HCT116 (cell line): ENCODE results near the gene STK38L.

Source experiments
- ATF3 ChIP-seq: IDR thresholded peaks from 2 replicates; pipeline ENCODE4 v1.6.1; 2012
- CTCF ChIP-seq, 3 experiments: fragments of 200-600 bp in 1 of 3; sonication (generic) in 1 of 3; IDR thresholded peaks in 2 of 3; conservative IDR thresholded peaks in 1 of 3; 2 replicates each; pipeline ENCODE4 v1.5.1; 2012 to 2017; ENCODE audit warnings: low read depth in 2 of 3, low read length in 2 of 3, antibody characterized with exemption in 1 of 3, borderline replicate concordance in 1 of 3, control low read depth in 1 of 3, mild to moderate bottlenecking in 1 of 3, mixed read lengths in 1 of 3, mixed run types in 1 of 3, moderate library complexity in 1 of 3; ENCODE audit not compliant: insufficient read depth in 1 of 3
- POLR2A ChIP-seq: IDR thresholded peaks from 2 replicates; pipeline ENCODE4 v1.7.0; 2011; ENCODE audit warnings: borderline replicate concordance; ENCODE audit not compliant: insufficient read depth, insufficient read length; ENCODE audit errors: extremely low read depth
- REST ChIP-seq: IDR thresholded peaks from 2 replicates; pipeline ENCODE4 v1.6.1; 2012; ENCODE audit warnings: low read depth
- YY1 ChIP-seq: IDR thresholded peaks from 2 replicates; pipeline ENCODE4 v1.6.1; 2011; ENCODE audit warnings: low read length, low read depth, moderate library complexity, mild to moderate bottlenecking; ENCODE audit not compliant: insufficient replicate concordance; ENCODE audit errors: extremely low read depth
- ZFX ChIP-seq: fragments of 450-650 bp; IDR thresholded peaks from 2 replicates; pipeline ENCODE4 v1.6.1; 2017

GRCh38 chr12:27361372-27361771 lies 117.3 kb downstream of the STK38L start:
- TF ChIP-seq YY1: no peak
- no peak for TF ChIP-seq CTCF (IDR thresholded peaks at IDR 0.05 in 2 of 3, conservative IDR thresholded peaks at IDR 0.05 in 1 of 3; ENCODE audit: borderline replicate concordance in 1 of 3, insufficient read depth in 1 of 3, low read depth in 2 of 3, low read length in 2 of 3)
- no peak for TF ChIP-seq POLR2A
- no peak for TF ChIP-seq ZFX
- no peak for TF ChIP-seq REST
- TF ChIP-seq ATF3: no peak
